ENCODE measurements around the gene ERBB4. TPM values are rescaled to one million over a fixed set of nuclear protein-coding genes. Genes with fewer than 3 reads are reported as not detected.

ERBB4 gene
- polyA plus RNA-seq, 1 of the 3 experiments (the other 2 are of a cell fraction): 0.05 TPM

- 74% methylated on average over 2 of the region's 2 CpGs for WGBS (ENCODE audit: low lambda C conversion rate)
- Histone ChIP-seq H3K9ac (no peak overlapping the region), H3K9me3 (peaks cover 5% of the 10 kb centered on the region; the same call in 1 of the 2 replicates), H3K27me3 (ENCODE audit: insufficient read depth) (no peaks in the 10 kb centered on the region), H2AFZ (ENCODE audit: low read depth) (no peak overlapping the region), H3K4me2 (no peak overlapping the region), H3K79me2 (ENCODE audit: insufficient read depth) (no peaks in the 10 kb centered on the region), H3K4me3 (ENCODE audit: low read depth in 2 of 2, low read length in 1 of 2) (no peak overlapping the region), H3F3A (replicated peaks; ENCODE audit: insufficient read depth) (no peaks in the 10 kb centered on the region), H3K4me1 (ENCODE audit: control insufficient read depth in 1 of 2, insufficient read depth in 2 of 2, low read depth in 1 of 2, low read length in 1 of 2) (no peaks in the 10 kb centered on the region; a peak in 1 of 4 replicates), H3K27ac (ENCODE audit: low read depth in 2 of 2, low read length in 1 of 2) (no peak overlapping the region; a peak in 1 of 4 replicates), H3K9me2 (no peaks in the 10 kb centered on the region), H4K20me1 (ENCODE audit: insufficient read depth) (no peaks in the 10 kb centered on the region), H3K36me3 (replicated peaks in 1 of 2; ENCODE audit: control insufficient read depth in 1 of 2, insufficient read depth in 2 of 2, low read length in 1 of 2) (no peaks in the 10 kb centered on the region)
- TF ChIP-seq FOSL2 (IDR thresholded peaks at IDR 0.05; ENCODE audit: borderline replicate concordance, low read depth) (no peak), MXI1 (IDR thresholded peaks at IDR 0.05; ENCODE audit: low read depth, low read length) (no peak), NFIC (IDR thresholded peaks at IDR 0.05; ENCODE audit: borderline replicate concordance) (no peak), TEAD4 (IDR thresholded peaks at IDR 0.05; ENCODE audit: borderline replicate concordance, insufficient read depth) (no peak), MEF2A (IDR thresholded peaks at IDR 0.05; ENCODE audit: borderline replicate concordance, low read depth) (no peak), YY1 (IDR thresholded peaks at IDR 0.05; ENCODE audit: low read depth) (no peak), TAF1 (IDR thresholded peaks at IDR 0.05; ENCODE audit: borderline replicate concordance, low read depth, low read length) (no peak), SMC3 (IDR thresholded peaks at IDR 0.05; ENCODE audit: low read depth, low read length) (no peak), FOXM1 (IDR thresholded peaks at IDR 0.05; ENCODE audit: low read depth) (no peak), ELF1 (IDR thresholded peaks at IDR 0.05) (no peak), RAD21 (IDR thresholded peaks at IDR 0.05; ENCODE audit: low read length) (no peak), NRF1 (IDR thresholded peaks at IDR 0.05; ENCODE audit: low read depth, low read length) (no peak), EP300 (IDR thresholded peaks at IDR 0.05; ENCODE audit: borderline replicate concordance in 1 of 2, low read depth in 1 of 2, low read length in 1 of 2) (no peak), GABPA (IDR thresholded peaks at IDR 0.05; ENCODE audit: low read depth) (no peak)
- TF ChIP-seq, protein P1, sequence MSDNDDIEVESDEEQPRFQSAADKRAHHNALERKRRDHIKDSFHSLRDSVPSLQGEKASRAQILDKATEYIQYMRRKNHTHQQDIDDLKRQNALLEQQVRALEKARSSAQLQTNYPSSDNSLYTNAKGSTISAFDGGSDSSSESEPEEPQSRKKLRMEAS (IDR thresholded peaks at IDR 0.05; ENCODE audit: low read depth): no peak
- ChIA-PET CTCF (interaction anchor here (1.0 kb wide), 1 partner anchor 372 kb away, joined by 4 read pairs; no protein-coding TSS in a partner anchor), POLR2A (no interaction called here)
- DNase-seq: no peak
These were observed 420.7 kb downstream of the ERBB4 start for GRCh38 chr2:212117926-212118325.

GRCh38 chr2:212114489-212114888 lies 424.1 kb downstream of the ERBB4 start:
- Histone ChIP-seq H3K9me3 (no peaks in the 10 kb centered on the region), H3K27ac (ENCODE audit: low read depth in 2 of 2, low read length in 1 of 2) (no peak overlapping the region), H3K4me3 (ENCODE audit: low read depth in 2 of 2, low read length in 1 of 2) (no peak overlapping the region), H3K9ac (no peak overlapping the region), H2AFZ (ENCODE audit: low read depth) (no peak overlapping the region), H3K79me2 (ENCODE audit: insufficient read depth) (no peaks in the 10 kb centered on the region), H4K20me1 (ENCODE audit: insufficient read depth) (no peaks in the 10 kb centered on the region), H3K27me3 (ENCODE audit: insufficient read depth) (no peaks in the 10 kb centered on the region), H3K36me3 (replicated peaks in 1 of 2; ENCODE audit: control insufficient read depth in 1 of 2, insufficient read depth in 2 of 2, low read length in 1 of 2) (no peaks in the 10 kb centered on the region), H3K4me2 (no peak overlapping the region), H3F3A (replicated peaks; ENCODE audit: insufficient read depth) (no peaks in the 10 kb centered on the region), H3K4me1 (ENCODE audit: control insufficient read depth in 1 of 2, insufficient read depth in 2 of 2, low read depth in 1 of 2, low read length in 1 of 2) (no peaks in the 10 kb centered on the region; a peak in 1 of 4 replicates), H3K9me2 (no peaks in the 10 kb centered on the region)
- no peak for TF ChIP-seq RAD21 (IDR thresholded peaks at IDR 0.05; ENCODE audit: low read length)
- TF ChIP-seq, protein P2, sequence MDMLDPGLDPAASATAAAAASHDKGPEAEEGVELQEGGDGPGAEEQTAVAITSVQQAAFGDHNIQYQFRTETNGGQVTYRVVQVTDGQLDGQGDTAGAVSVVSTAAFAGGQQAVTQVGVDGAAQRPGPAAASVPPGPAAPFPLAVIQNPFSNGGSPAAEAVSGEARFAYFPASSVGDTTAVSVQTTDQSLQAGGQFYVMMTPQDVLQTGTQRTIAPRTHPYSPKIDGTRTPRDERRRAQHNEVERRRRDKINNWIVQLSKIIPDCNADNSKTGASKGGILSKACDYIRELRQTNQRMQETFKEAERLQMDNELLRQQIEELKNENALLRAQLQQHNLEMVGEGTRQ (IDR thresholded peaks at IDR 0.05; ENCODE audit: borderline replicate concordance, low read depth, low read length): no peak
- TF ChIP-seq FOXJ3 (CRISPR knock-in tag; IDR thresholded peaks at IDR 0.05): no peak
- TF ChIP-seq YY1 (IDR thresholded peaks at IDR 0.05; ENCODE audit: low read depth): no peak
- TF ChIP-seq SIN3A (IDR thresholded peaks at IDR 0.05; ENCODE audit: borderline replicate concordance, low read depth, low read length): no peak
- no peak for TF ChIP-seq ZBTB33 (IDR thresholded peaks at IDR 0.05; ENCODE audit: borderline replicate concordance, low read depth)
- TF ChIP-seq FOXM1 (IDR thresholded peaks at IDR 0.05; ENCODE audit: low read depth): no peak
- no peak for TF ChIP-seq SMC3 (IDR thresholded peaks at IDR 0.05; ENCODE audit: low read depth, low read length)
- no peak for TF ChIP-seq EP300 (IDR thresholded peaks at IDR 0.05; ENCODE audit: borderline replicate concordance in 1 of 2, low read depth in 1 of 2, low read length in 1 of 2)
- no peak for TF ChIP-seq TCF12 (IDR thresholded peaks at IDR 0.05)
- TF ChIP-seq POLR2AphosphoS5 (IDR thresholded peaks at IDR 0.05; ENCODE audit: low read depth, low read length): no peak
- TF ChIP-seq RXRA (IDR thresholded peaks at IDR 0.05; ENCODE audit: borderline replicate concordance, low read depth): no peak
- no peak for TF ChIP-seq FOSL2 (IDR thresholded peaks at IDR 0.05; ENCODE audit: borderline replicate concordance, low read depth)
- no peak for TF ChIP-seq TEAD4 (IDR thresholded peaks at IDR 0.05; ENCODE audit: borderline replicate concordance, insufficient read depth)
- TF ChIP-seq MXI1 (IDR thresholded peaks at IDR 0.05; ENCODE audit: low read depth, low read length): no peak
- no peak for TF ChIP-seq MEF2A (IDR thresholded peaks at IDR 0.05; ENCODE audit: borderline replicate concordance, low read depth)
- TF ChIP-seq GATA2 (CRISPR knock-in tag; IDR thresholded peaks at IDR 0.05): no peak
- TF ChIP-seq RFX5 (IDR thresholded peaks at IDR 0.05; ENCODE audit: low read length): no peak
- POLR2A ChIA-PET: no interaction called here
- DNase-seq: no peak
- CTCF ChIA-PET: no interaction called here
- WGBS (ENCODE audit: low lambda C conversion rate): 53% methylated on average over 1 of the region's 1 CpG

Measured in SK-N-SH (cell line).